ENCODE data around the gene MDN1. TPM values are rescaled to one million over a fixed set of nuclear protein-coding genes. Genes with fewer than 3 reads are reported as not detected.

Gene MDN1
- total and polyA plus RNA-seq, 2 of the 8 experiments (the other 6 are each of a cell fraction or from before 2014, with no cell fraction given): 53.5 to 179 TPM

DNA sequence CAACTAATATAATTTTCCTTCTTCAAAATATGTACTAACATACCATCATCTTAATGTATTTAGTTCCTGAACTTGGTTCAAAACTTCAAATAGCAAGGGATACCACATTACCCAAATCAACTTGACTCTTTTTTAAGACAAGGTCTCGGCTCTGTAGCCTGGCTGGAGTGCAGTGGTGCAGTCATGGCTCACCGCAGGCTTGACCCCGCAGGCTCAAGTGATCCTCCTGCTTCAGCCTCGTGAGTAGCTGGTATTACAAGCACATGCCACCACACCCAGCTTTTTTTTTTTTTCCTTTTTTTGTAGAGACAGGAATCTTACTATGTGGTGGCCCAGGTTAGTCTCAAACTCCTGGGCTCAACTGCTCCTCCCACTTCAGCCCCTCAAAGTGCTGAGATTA lies 125.2 kb downstream of the MDN1 start (continued):
- TF ChIP-seq KDM4A (IDR thresholded peaks at IDR 0.05; ENCODE audit: low read depth, low read length, severe bottlenecking): no peak
- no peak for TF ChIP-seq SIN3A (conservative IDR thresholded peaks at IDR 0.05 in 1 of 2, IDR thresholded peaks at IDR 0.05 in 1 of 2; ENCODE audit: low read depth in 1 of 2, low read length in 2 of 2)
- no peak for TF ChIP-seq CTBP2 (IDR thresholded peaks at IDR 0.05; ENCODE audit: borderline replicate concordance, insufficient read depth, insufficient read length, low read length)
